Hepatocyte (in vitro differentiated cells): ENCODE results near the gene ARHGAP33.

ENCODE experiments used
- EZH2 ChIP-seq: fragments of 200-600 bp; sonication (generic); IDR thresholded peaks from 2 replicates; pipeline ENCODE4 v1.6.1; 2016; ENCODE audit warnings: antibody characterized with exemption, mild to moderate bottlenecking, borderline replicate concordance
- EZH2phosphoT487 ChIP-seq: fragments of 200-600 bp; sonication (generic); IDR thresholded peaks from one replicate; pipeline ENCODE4 v1.6.1; 2018; ENCODE audit warnings: antibody characterized with exemption, mild to moderate bottlenecking, low read depth, moderate library complexity; ENCODE audit not compliant: unreplicated experiment, severe bottlenecking
- TF ChIP-seq, protein P1 (sequence below): fragments of 200-600 bp; sonication (generic); IDR thresholded peaks from 2 replicates; pipeline ENCODE4 v1.5.1; 2016; ENCODE audit warnings: antibody characterized with exemption, mild to moderate bottlenecking; ENCODE audit not compliant: poor library complexity

DNA sequence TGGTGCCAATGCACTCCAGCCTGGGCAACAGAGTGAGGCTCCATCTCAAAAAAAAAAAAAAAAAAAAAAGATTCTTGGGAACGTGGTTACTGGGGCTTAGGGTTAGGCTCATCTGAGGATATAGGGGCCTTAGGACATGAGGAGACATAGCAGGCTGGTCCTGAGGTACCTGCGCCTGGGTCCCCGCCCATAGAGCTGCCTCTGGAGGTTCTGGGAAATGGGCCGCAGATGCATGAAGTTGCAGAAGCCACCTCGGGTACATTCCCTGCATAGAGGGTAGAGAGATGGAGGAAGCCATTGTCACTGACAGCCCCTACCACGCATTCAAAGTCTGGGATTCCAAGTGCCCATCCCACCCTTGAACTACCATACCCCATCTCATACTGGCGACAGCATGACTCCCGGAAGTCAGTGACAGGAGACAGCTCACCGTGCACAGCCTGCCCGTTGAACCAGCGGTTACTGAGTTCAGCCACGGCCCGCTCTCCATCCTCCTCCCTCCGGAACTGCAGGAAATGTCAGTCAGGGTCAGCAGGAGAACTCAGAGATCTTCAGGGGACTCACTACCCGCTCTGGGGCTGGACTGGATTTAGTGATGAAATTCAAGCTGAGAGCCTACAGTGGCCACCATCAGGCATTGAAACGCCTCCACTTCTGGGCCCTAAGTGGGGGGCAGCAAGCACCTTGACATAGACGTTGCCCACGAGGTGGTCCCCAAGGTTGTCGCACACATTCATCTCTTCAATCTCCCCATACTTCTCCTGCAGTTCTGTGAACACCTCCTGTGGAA, 31.5 kb upstream of the ARHGAP33 start:
- TF ChIP-seq, protein P1, sequence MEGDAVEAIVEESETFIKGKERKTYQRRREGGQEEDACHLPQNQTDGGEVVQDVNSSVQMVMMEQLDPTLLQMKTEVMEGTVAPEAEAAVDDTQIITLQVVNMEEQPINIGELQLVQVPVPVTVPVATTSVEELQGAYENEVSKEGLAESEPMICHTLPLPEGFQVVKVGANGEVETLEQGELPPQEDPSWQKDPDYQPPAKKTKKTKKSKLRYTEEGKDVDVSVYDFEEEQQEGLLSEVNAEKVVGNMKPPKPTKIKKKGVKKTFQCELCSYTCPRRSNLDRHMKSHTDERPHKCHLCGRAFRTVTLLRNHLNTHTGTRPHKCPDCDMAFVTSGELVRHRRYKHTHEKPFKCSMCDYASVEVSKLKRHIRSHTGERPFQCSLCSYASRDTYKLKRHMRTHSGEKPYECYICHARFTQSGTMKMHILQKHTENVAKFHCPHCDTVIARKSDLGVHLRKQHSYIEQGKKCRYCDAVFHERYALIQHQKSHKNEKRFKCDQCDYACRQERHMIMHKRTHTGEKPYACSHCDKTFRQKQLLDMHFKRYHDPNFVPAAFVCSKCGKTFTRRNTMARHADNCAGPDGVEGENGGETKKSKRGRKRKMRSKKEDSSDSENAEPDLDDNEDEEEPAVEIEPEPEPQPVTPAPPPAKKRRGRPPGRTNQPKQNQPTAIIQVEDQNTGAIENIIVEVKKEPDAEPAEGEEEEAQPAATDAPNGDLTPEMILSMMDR = no peak
- TF ChIP-seq EZH2 (no peak), EZH2phosphoT487 (no peak)
